GM18508 (cell line): ENCODE measurements around the gene PHLDB1.

Experiments used
- ATAC-seq: cut with Tn5 transposase; IDR thresholded peaks from one replicate; pipeline ENCODE4 v1.9.1; 2021; ENCODE audit warnings: moderate number of reproducible peaks; ENCODE audit not compliant: insufficient read depth, unreplicated experiment

PHLDB1 gene

GRCh38 chr11:118656563-118657165 lies 49.2 kb downstream of the PHLDB1 start:
- ATAC-seq, result no peak

- ATAC-seq, result no peak
Observed at GRCh38 chr11:118657238-118657637, 49.8 kb downstream of the PHLDB1 start.

GRCh38 chr11:118657709-118658428 lies 50.5 kb downstream of the PHLDB1 start:
- no peak for ATAC-seq

GRCh38 chr11:118658429-118659313 lies 51.3 kb downstream of the PHLDB1 start:
- no peak for ATAC-seq

- ATAC-seq, result no peak
Observed at GRCh38 chr11:118659314-118659952, 52.0 kb downstream of the PHLDB1 start.

GRCh38 chr11:118659953-118660680 lies 52.7 kb downstream of the PHLDB1 start:
- no peak for ATAC-seq

GRCh38 chr11:118660681-118661424 lies 53.4 kb downstream of the PHLDB1 start:
- no peak for ATAC-seq

GRCh38 chr11:118661425-118662301 lies 54.2 kb downstream of the PHLDB1 start:
- no peak for ATAC-seq

GRCh38 chr11:118662401-118663271 lies 55.2 kb downstream of the PHLDB1 start:
- no peak for ATAC-seq

- no peak for ATAC-seq
Observed at GRCh38 chr11:118663381-118663780, 56.0 kb downstream of the PHLDB1 start.

GRCh38 chr11:118663902-118664301 lies 56.5 kb downstream of the PHLDB1 start:
- ATAC-seq, result no peak

- no peak for ATAC-seq
Observed at GRCh38 chr11:118666371-118666770, 59.0 kb downstream of the PHLDB1 start.

GRCh38 chr11:118670063-118670462 lies 62.6 kb downstream of the PHLDB1 start:
- ATAC-seq, result no peak

- ATAC-seq, result no peak
Observed at GRCh38 chr11:118671254-118671653, 63.8 kb downstream of the PHLDB1 start.

- ATAC-seq, result no peak
Observed at GRCh38 chr11:118672846-118673245, 65.4 kb downstream of the PHLDB1 start.

- ATAC-seq, result no peak
Observed at GRCh38 chr11:118673361-118674081, 66.1 kb downstream of the PHLDB1 start.

GRCh38 chr11:118674082-118674435 lies 66.6 kb downstream of the PHLDB1 start:
- no peak for ATAC-seq
